ENCODE measurements around the gene PCSK1N. TPM values are rescaled to one million over a fixed set of nuclear protein-coding genes. Genes with fewer than 3 reads are reported as not detected.
A peak's percentile ranks its signal among the peaks of the same experiment; 100 is the strongest.

PCSK1N gene
- total and polyA plus RNA-seq, 9 of the 15 experiments (the other 6 are each of a cell fraction or from before 2014, with no cell fraction given) = 0.07 to 0.55 (median 0.54) TPM; not detected in 6

DNA sequence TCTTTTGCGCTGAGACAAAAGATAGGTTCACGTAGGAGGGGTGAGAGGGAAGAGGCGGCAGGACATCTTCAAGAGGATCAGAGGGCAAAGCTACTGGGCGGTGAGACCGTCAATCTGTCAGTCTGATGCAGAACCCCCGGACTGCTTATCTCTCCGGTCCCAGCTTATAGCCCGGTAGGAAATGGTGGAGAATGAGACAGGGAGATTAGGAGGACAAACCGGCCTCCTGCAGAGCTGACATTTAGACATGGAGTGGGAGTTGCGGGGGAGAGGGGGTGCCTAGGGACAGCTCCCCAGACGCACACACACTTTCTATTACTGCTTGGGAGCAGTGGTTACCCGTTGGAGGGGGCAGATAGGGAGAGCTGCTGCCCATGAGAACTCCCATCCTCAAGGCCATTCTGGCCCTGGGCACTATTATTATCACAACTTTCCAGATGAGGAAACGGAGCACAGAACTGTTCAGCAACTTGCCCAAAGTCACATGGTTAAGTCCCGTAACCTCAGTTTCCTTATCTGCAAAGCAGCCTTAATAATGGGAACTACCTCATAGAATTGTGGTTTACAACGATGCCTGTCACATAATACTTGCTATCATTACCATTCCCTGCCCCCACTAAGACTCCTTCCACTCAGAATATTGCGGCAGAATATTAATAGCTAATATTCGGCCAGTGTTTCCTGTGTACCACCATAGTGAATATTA is 34.7 kb downstream of the PCSK1N start (continued):
- TF ChIP-seq NR2F6 (CRISPR knock-in tag; IDR thresholded peaks at IDR 0.05) (no peak), MYBL2 (IDR thresholded peaks at IDR 0.05; ENCODE audit: low read depth) (no peak), MYBL2 (CRISPR knock-in tag; IDR thresholded peaks at IDR 0.05; ENCODE audit: borderline replicate concordance) (no peak), BACH1 (tag; IDR thresholded peaks at IDR 0.05) (peak; percentile 48), U2AF2 (optimal IDR thresholded peaks at IDR 0.05; ENCODE audit: low read depth, low read length) (no peak), ZFPM2 (CRISPR knock-in tag; IDR thresholded peaks at IDR 0.05) (no peak), KDM2B (CRISPR knock-in tag; IDR thresholded peaks at IDR 0.05) (no peak), SRSF7 (optimal IDR thresholded peaks at IDR 0.05; ENCODE audit: low read depth, low read length) (no peak), HDAC3 (IDR thresholded peaks at IDR 0.05; ENCODE audit: borderline replicate concordance, partially characterized antibody) (no peak), GTF2E2 (tag; IDR thresholded peaks at IDR 0.05) (no peak), FOSL1 (tag; conservative IDR thresholded peaks at IDR 0.05) (peak; percentile 56), ZNF347 (CRISPR knock-in tag; IDR thresholded peaks at IDR 0.05; ENCODE audit: low read depth) (no peak), TCFL5 (CRISPR knock-in tag; conservative IDR thresholded peaks at IDR 0.05) (no peak), MIER1 (IDR thresholded peaks at IDR 0.05; ENCODE audit: low read depth) (no peak), TRIM24 (IDR thresholded peaks at IDR 0.05) (peak; percentile 90 to 94), HMG20A (CRISPR knock-in tag; conservative IDR thresholded peaks at IDR 0.05) (no peak), NFE2L1 (tag; IDR thresholded peaks at IDR 0.05; ENCODE audit: borderline replicate concordance, low read depth) (no peak; the same call in 1 of the 2 replicates), ZSCAN32 (CRISPR knock-in tag; IDR thresholded peaks at IDR 0.05) (no peak)
- TF ChIP-seq, protein P1, sequence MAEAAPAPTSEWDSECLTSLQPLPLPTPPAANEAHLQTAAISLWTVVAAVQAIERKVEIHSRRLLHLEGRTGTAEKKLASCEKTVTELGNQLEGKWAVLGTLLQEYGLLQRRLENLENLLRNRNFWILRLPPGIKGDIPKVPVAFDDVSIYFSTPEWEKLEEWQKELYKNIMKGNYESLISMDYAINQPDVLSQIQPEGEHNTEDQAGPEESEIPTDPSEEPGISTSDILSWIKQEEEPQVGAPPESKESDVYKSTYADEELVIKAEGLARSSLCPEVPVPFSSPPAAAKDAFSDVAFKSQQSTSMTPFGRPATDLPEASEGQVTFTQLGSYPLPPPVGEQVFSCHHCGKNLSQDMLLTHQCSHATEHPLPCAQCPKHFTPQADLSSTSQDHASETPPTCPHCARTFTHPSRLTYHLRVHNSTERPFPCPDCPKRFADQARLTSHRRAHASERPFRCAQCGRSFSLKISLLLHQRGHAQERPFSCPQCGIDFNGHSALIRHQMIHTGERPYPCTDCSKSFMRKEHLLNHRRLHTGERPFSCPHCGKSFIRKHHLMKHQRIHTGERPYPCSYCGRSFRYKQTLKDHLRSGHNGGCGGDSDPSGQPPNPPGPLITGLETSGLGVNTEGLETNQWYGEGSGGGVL (CRISPR knock-in tag; IDR thresholded peaks at IDR 0.05) = no peak
- TF ChIP-seq, protein P2, sequence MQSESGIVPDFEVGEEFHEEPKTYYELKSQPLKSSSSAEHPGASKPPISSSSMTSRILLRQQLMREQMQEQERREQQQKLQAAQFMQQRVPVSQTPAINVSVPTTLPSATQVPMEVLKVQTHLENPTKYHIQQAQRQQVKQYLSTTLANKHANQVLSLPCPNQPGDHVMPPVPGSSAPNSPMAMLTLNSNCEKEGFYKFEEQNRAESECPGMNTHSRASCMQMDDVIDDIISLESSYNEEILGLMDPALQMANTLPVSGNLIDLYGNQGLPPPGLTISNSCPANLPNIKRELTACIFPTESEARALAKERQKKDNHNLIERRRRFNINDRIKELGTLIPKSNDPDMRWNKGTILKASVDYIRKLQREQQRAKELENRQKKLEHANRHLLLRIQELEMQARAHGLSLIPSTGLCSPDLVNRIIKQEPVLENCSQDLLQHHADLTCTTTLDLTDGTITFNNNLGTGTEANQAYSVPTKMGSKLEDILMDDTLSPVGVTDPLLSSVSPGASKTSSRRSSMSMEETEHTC (IDR thresholded peaks at IDR 0.05) = no peak; the same call in 1 of the 2 replicates
- TF ChIP-seq, protein P3, sequence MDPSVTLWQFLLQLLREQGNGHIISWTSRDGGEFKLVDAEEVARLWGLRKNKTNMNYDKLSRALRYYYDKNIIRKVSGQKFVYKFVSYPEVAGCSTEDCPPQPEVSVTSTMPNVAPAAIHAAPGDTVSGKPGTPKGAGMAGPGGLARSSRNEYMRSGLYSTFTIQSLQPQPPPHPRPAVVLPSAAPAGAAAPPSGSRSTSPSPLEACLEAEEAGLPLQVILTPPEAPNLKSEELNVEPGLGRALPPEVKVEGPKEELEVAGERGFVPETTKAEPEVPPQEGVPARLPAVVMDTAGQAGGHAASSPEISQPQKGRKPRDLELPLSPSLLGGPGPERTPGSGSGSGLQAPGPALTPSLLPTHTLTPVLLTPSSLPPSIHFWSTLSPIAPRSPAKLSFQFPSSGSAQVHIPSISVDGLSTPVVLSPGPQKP (CRISPR knock-in tag; IDR thresholded peaks at IDR 0.05) = no peak
- TF ChIP-seq, protein P4, sequence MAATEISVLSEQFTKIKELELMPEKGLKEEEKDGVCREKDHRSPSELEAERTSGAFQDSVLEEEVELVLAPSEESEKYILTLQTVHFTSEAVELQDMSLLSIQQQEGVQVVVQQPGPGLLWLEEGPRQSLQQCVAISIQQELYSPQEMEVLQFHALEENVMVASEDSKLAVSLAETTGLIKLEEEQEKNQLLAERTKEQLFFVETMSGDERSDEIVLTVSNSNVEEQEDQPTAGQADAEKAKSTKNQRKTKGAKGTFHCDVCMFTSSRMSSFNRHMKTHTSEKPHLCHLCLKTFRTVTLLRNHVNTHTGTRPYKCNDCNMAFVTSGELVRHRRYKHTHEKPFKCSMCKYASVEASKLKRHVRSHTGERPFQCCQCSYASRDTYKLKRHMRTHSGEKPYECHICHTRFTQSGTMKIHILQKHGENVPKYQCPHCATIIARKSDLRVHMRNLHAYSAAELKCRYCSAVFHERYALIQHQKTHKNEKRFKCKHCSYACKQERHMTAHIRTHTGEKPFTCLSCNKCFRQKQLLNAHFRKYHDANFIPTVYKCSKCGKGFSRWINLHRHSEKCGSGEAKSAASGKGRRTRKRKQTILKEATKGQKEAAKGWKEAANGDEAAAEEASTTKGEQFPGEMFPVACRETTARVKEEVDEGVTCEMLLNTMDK (IDR thresholded peaks at IDR 0.05; ENCODE audit: borderline replicate concordance, insufficient read depth, low read depth, low read length, poor library complexity, severe bottlenecking) = no peak

All from K562 (cell line).